ENCODE data around the gene DDTL. TPM values are rescaled to one million over a fixed set of nuclear protein-coding genes. Genes with fewer than 3 reads are reported as not detected.

Gene DDTL
- total RNA-seq, 4 donors from 2014 or later: 0.84 to 1.1 TPM; not detected in 2

Other genes starting within 250 kb of the DDTL start
- gene ZNF70, start 215.8 kb upstream of the DDTL start, total RNA-seq: 1 to 10 TPM; 2.8 to 5.1 (median 4.0) TPM
- not detected for gene VPREB3, start 212.5 kb upstream of the DDTL start, total RNA-seq
- not detected for gene C22orf15, start 203.9 kb upstream of the DDTL start, total RNA-seq
- gene CHCHD10, start 198.9 kb upstream of the DDTL start, total RNA-seq: 10 to 100 TPM; 19.9 to 61.2 (median 31.2) TPM
- 1 to 10 TPM in 2 of 4 donors, under 1 TPM in 1, not detected in 1; 0.79 to 3.1 (median 2.1) TPM for gene MMP11, start 194.0 kb upstream of the DDTL start, total RNA-seq
- 10 to 100 TPM; 38.8 to 50.9 (median 47.6) TPM for gene SMARCB1, start 179.9 kb upstream of the DDTL start, total RNA-seq
- gene DERL3, start 127.9 kb upstream of the DDTL start, total RNA-seq: 1 to 10 TPM in 2 of 4 donors, under 1 TPM in 2; 0.47 to 3.1 (median 1.5) TPM
- gene SLC2A11, start 109.0 kb upstream of the DDTL start, total RNA-seq: 1 to 10 TPM; 3.1 to 9.2 (median 7.5) TPM
- gene MIF, start 72.5 kb upstream of the DDTL start, total RNA-seq: 100 to 1,000 TPM; 136 to 255 (median 235) TPM
- 1 to 10 TPM in 3 of 4 donors, under 1 TPM in 1; 0.95 to 7.7 (median 3.3) TPM for gene GSTT2B, start 5.7 kb upstream of the DDTL start, total RNA-seq
- 100 to 1,000 TPM; 107 to 168 (median 143) TPM for gene DDT, start 7.6 kb downstream of the DDTL start, total RNA-seq
- gene GSTT2, start 13.2 kb downstream of the DDTL start, total RNA-seq: not detected
- not detected for gene GSTT4, start 38.6 kb downstream of the DDTL start, total RNA-seq
- gene CABIN1, start 44.4 kb downstream of the DDTL start, total RNA-seq: 10 to 100 TPM; 27.0 to 56.9 (median 29.2) TPM
- 1 to 10 TPM; 2.3 to 8.0 (median 4.7) TPM for gene SUSD2, start 214.6 kb downstream of the DDTL start, total RNA-seq